K562 (cell line): ENCODE data around the gene PAQR6. TPM values are rescaled to one million over a fixed set of nuclear protein-coding genes. Genes with fewer than 3 reads are reported as not detected.

Experiments used
- ATF7 ChIP-seq: fragments of 450-650 bp; IDR thresholded peaks from 2 replicates; pipeline ENCODE4 v1.7.1; 2014; ENCODE audit warnings: mild to moderate bottlenecking, moderate library complexity
- BRD9 ChIP-seq: fragments of 450-650 bp; IDR thresholded peaks from 2 replicates; pipeline ENCODE4 v1.6.1; 2018; ENCODE audit warnings: low read depth; ENCODE audit not compliant: partially characterized antibody
- C11orf30 ChIP-seq: fragments of 450-650 bp; IDR thresholded peaks from 2 replicates; pipeline ENCODE4 v1.6.1; 2016; ENCODE audit warnings: low read depth, mild to moderate bottlenecking
- CBFA2T3 ChIP-seq: fragments of 450-650 bp; IDR thresholded peaks from 2 replicates; pipeline ENCODE4 v1.6.1; 2017
- CCNT2 ChIP-seq: IDR thresholded peaks from 2 replicates; pipeline ENCODE4 v1.6.1; 2011; ENCODE audit warnings: borderline replicate concordance, low read depth, mild to moderate bottlenecking, moderate library complexity, mixed read lengths, low read length; ENCODE audit not compliant: insufficient read length; ENCODE audit errors: extremely low read depth
- ELF2 ChIP-seq: fragments of 250-450 bp; sonication (Bioruptor Pico); IDR thresholded peaks from 2 replicates; pipeline ENCODE4 v1.5.0; 2021; ENCODE audit warnings: mild to moderate bottlenecking
- EP400 ChIP-seq: fragments of 450-650 bp; IDR thresholded peaks from 2 replicates; pipeline ENCODE4 v1.6.1; 2017; ENCODE audit warnings: antibody characterized with exemption, mild to moderate bottlenecking, moderate library complexity
- EZH2 ChIP-seq: IDR thresholded peaks from 2 replicates; pipeline ENCODE4 v1.6.1; 2012; ENCODE audit warnings: low read depth, mild to moderate bottlenecking, inconsistent platforms, low read length, borderline replicate concordance
- FOXJ3 ChIP-seq: sonication (generic); formaldehyde crosslinking; IDR thresholded peaks from 2 replicates; pipeline ENCODE4 v1.4.0; 2020; ENCODE audit warnings: mild to moderate bottlenecking, missing genetic modification reagents
- GTF2E2 ChIP-seq: fragments of 200-800 bp; sonication (Bioruptor generic); IDR thresholded peaks from 2 replicates; pipeline ENCODE4 v1.6.1; 2016; ENCODE audit warnings: missing genetic modification characterization, missing compliant biosample characterization
- JUNB ChIP-seq: fragments of 450-650 bp; formaldehyde crosslinking; conservative IDR thresholded peaks from 2 replicates; pipeline ENCODE4 v1.4.0; 2020; ENCODE audit warnings: mild to moderate bottlenecking
- KAT2B ChIP-seq: IDR thresholded peaks from one replicate; pipeline ENCODE4 v1.6.1; 2012; ENCODE audit warnings: low read depth, mild to moderate bottlenecking, control low read depth, inconsistent platforms, low read length, moderate library complexity
- KDM4B ChIP-seq, 2 experiments: fragments of 450-650 bp in 1 of 2; sonication (generic) in 1 of 2; IDR thresholded peaks; 2 replicates each; pipeline ENCODE4 v1.6.1; 2016 to 2017; ENCODE audit warnings: borderline replicate concordance in 2 of 2, antibody characterized with exemption in 1 of 2, low read depth in 1 of 2, mild to moderate bottlenecking in 1 of 2
- KLF10 ChIP-seq: fragments of 250-450 bp; sonication (Bioruptor Pico); IDR thresholded peaks from 2 replicates; pipeline ENCODE4 v1.6.1; 2021; ENCODE audit warnings: matching md5 sums
- NCOA6 ChIP-seq: fragments of 450-650 bp; IDR thresholded peaks from 2 replicates; pipeline ENCODE4 v1.6.1; 2017; ENCODE audit warnings: mild to moderate bottlenecking
- PHB ChIP-seq: fragments of 250-450 bp; sonication (Bioruptor Pico); IDR thresholded peaks from 2 replicates; pipeline ENCODE4 v1.5.0; 2021
- POLR2H ChIP-seq: IDR thresholded peaks from 2 replicates; pipeline ENCODE4 v1.6.1; 2016; ENCODE audit warnings: missing genetic modification characterization, low read depth, mild to moderate bottlenecking, control low read depth, missing compliant biosample characterization, moderate library complexity
- RBM25 ChIP-seq: fragments of 200-400 bp; formaldehyde crosslinking; IDR thresholded peaks from 2 replicates; pipeline ENCODE4 v1.6.1; 2018; ENCODE audit warnings: low read length, low read depth, moderate library complexity; ENCODE audit not compliant: severe bottlenecking
- SRF ChIP-seq, 2 experiments: fragments of 250-450, 450-650 bp in 1 of 2; sonication (Bioruptor Pico) in 1 of 2; sonication (generic) in 1 of 2; formaldehyde crosslinking; IDR thresholded peaks; 2 replicates each; pipeline versions ENCODE4 v1.5.0 to v1.5.1; 2020 to 2022; ENCODE audit warnings: mild to moderate bottlenecking in 1 of 2, missing genetic modification reagents in 1 of 2
- U2AF1 ChIP-seq: fragments of 200-400 bp; formaldehyde crosslinking; optimal IDR thresholded peaks from 2 replicates; pipeline ENCODE3; 2017; ENCODE audit warnings: mild to moderate bottlenecking, low read depth, low read length, moderate library complexity
- ZBTB8A ChIP-seq: fragments of 450-650 bp; IDR thresholded peaks from 2 replicates; pipeline ENCODE4 v1.6.1; 2018; ENCODE audit warnings: mild to moderate bottlenecking, moderate library complexity; ENCODE audit not compliant: partially characterized antibody
- ZEB2 ChIP-seq: fragments of 450-650 bp; IDR thresholded peaks from 2 replicates; pipeline ENCODE4 v1.6.1; 2016
- ZNF224 ChIP-seq: sonication (generic); formaldehyde crosslinking; IDR thresholded peaks from 2 replicates; pipeline ENCODE4 v1.8.0; 2022; ENCODE audit warnings: mild to moderate bottlenecking, missing genetic modification reagents
- ZNF668 ChIP-seq: fragments of 250-450 bp; sonication (Bioruptor Pico); IDR thresholded peaks from 2 replicates; pipeline ENCODE4 v1.8.0; 2022; ENCODE audit warnings: mild to moderate bottlenecking, inconsistent platforms
- ZSCAN32 ChIP-seq: fragments of 450-650 bp; formaldehyde crosslinking; IDR thresholded peaks from 2 replicates; pipeline ENCODE4 v1.4.0; 2020; ENCODE audit warnings: mild to moderate bottlenecking, moderate library complexity
- polyA plus RNA-seq, 8 experiments: library from polyadenylated mRNA; depleted of rRNA in 4 of 8; stranded (reverse) in 5 of 8; unstranded in 3 of 8; fragments of >200 nt; fragmentation: Nextera tagmentation in 2 of 8; fragmentation: Illumina TruSeq in 1 of 8; extraction: Ambion mirVana in 2 of 8; extraction: Trizol in 1 of 8; gene quantifications; 2 replicates each; pipeline versions ENCODE4 v1.2.1 to v1.2.3, GENCODE V29; 2011 to 2014; ENCODE audit warnings: inconsistent platforms in 1 of 8, missing spikeins in 1 of 8
- total RNA-seq, 7 experiments: library from RNA; depleted of rRNA in 6 of 7; stranded (reverse); fragments of >200 nt in 6 of 7; fragmentation: Illumina TruSeq in 2 of 7; extraction: Trizol in 2 of 7; gene quantifications; 2 replicates each; pipeline versions ENCODE4 v1.2.1 to v1.2.3, GENCODE V29; 2011 to 2021; ENCODE audit warnings: low replicate concordance in 1 of 7
- TF ChIP-seq, protein P1 (sequence below), 2 experiments: fragments of 250-450 bp in 1 of 2; fragments of 450-650 bp in 1 of 2; sonication (Bioruptor Pico) in 1 of 2; IDR thresholded peaks; 2 replicates each; pipeline versions ENCODE4 v1.6.1 to v1.8.0; 2016 to 2021; ENCODE audit warnings: mild to moderate bottlenecking in 2 of 2, moderate library complexity in 2 of 2, missing compliant biosample characterization in 1 of 2, missing genetic modification characterization in 1 of 2
- TF ChIP-seq, protein P2 (sequence below): fragments of 450-650 bp; IDR thresholded peaks from 2 replicates; pipeline ENCODE4 v1.7.1; 2018; ENCODE audit warnings: mild to moderate bottlenecking, low read depth; ENCODE audit not compliant: partially characterized antibody
- TF ChIP-seq, protein P3 (sequence below): fragments of 250-450 bp; sonication (Bioruptor Pico); IDR thresholded peaks from 2 replicates; pipeline ENCODE4 v1.8.0; 2021; ENCODE audit warnings: moderate library complexity, mild to moderate bottlenecking, inconsistent platforms

Gene PAQR6
- total and polyA plus RNA-seq, 9 of the 15 experiments (the other 6 are each of a cell fraction or from before 2014, with no cell fraction given), result 0.07 to 1.8 (median 0.62) TPM

DNA sequence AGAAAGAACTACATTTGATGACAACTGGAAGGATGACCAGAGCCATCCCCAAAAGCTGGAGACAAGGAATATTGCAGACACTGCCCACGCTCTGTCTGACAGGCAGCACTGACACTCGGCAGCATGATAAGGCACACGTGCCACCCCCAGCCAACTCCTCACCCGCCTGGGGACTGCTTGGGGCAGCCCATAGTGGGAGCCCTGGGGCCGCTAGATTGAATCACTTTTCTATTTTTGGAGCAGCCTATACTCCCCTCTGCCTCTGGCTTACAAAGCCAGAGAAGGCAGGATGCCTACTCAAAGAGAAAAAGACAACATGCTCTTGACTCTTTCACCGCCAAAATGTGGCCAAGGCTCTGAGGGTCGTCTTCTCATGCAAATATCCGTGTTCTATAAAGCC, 33.4 kb upstream of the PAQR6 start (continued):
- TF ChIP-seq, protein P1, sequence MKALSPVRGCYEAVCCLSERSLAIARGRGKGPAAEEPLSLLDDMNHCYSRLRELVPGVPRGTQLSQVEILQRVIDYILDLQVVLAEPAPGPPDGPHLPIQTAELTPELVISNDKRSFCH (CRISPR knock-in tag; IDR thresholded peaks at IDR 0.05), result no peak
- TF ChIP-seq, protein P1 (tag; IDR thresholded peaks at IDR 0.05), result no peak
- TF ChIP-seq ELF2 (CRISPR knock-in tag), result no peak
- no peak for TF ChIP-seq SRF (CRISPR knock-in tag; IDR thresholded peaks at IDR 0.05)
- TF ChIP-seq, protein P2, sequence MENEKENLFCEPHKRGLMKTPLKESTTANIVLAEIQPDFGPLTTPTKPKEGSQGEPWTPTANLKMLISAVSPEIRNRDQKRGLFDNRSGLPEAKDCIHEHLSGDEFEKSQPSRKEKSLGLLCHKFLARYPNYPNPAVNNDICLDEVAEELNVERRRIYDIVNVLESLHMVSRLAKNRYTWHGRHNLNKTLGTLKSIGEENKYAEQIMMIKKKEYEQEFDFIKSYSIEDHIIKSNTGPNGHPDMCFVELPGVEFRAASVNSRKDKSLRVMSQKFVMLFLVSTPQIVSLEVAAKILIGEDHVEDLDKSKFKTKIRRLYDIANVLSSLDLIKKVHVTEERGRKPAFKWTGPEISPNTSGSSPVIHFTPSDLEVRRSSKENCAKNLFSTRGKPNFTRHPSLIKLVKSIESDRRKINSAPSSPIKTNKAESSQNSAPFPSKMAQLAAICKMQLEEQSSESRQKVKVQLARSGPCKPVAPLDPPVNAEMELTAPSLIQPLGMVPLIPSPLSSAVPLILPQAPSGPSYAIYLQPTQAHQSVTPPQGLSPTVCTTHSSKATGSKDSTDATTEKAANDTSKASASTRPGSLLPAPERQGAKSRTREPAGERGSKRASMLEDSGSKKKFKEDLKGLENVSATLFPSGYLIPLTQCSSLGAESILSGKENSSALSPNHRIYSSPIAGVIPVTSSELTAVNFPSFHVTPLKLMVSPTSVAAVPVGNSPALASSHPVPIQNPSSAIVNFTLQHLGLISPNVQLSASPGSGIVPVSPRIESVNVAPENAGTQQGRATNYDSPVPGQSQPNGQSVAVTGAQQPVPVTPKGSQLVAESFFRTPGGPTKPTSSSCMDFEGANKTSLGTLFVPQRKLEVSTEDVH, result no peak
- TF ChIP-seq ZBTB8A, result no peak
- no peak for TF ChIP-seq KDM4B (IDR thresholded peaks at IDR 0.05; ENCODE audit: borderline replicate concordance in 2 of 2, low read depth in 1 of 2)
- TF ChIP-seq EZH2, result no peak
- TF ChIP-seq KAT2B, result no peak
- TF ChIP-seq EP400, result no peak
- no peak for TF ChIP-seq FOXJ3 (CRISPR knock-in tag)
- peak; percentile 32; the same call in 1 of the 2 replicates for TF ChIP-seq ATF7
- no peak for TF ChIP-seq KLF10 (CRISPR knock-in tag)
- no peak for TF ChIP-seq ZNF668 (CRISPR knock-in tag)
- TF ChIP-seq, protein P3, sequence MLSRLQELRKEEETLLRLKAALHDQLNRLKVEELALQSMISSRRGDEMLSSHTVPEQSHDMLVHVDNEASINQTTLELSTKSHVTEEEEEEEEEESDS, result no peak
- no peak for TF ChIP-seq CCNT2
- no peak for TF ChIP-seq C11orf30
- no peak for TF ChIP-seq RBM25
- no peak for TF ChIP-seq U2AF1
- no peak for TF ChIP-seq BRD9
- TF ChIP-seq POLR2H, result no peak
- TF ChIP-seq ZSCAN32 (CRISPR knock-in tag), result no peak
- peak; percentile 55 for TF ChIP-seq CBFA2T3
- no peak for TF ChIP-seq JUNB (CRISPR knock-in tag)
- no peak for TF ChIP-seq NCOA6
- no peak for TF ChIP-seq ZNF224
- no peak for TF ChIP-seq GTF2E2
- no peak for TF ChIP-seq PHB
- no peak for TF ChIP-seq ZEB2
